IPS-11a (cell line): Measurements from ENCODE around the gene OR5T1.

Source experiments
- H3K4me3 ChIP-seq: one replicate; pipeline ENCODE4 v1.5.1; 2013; ENCODE audit warnings: low read depth, low read length, control low read depth

The OR5T1 gene

DNA sequence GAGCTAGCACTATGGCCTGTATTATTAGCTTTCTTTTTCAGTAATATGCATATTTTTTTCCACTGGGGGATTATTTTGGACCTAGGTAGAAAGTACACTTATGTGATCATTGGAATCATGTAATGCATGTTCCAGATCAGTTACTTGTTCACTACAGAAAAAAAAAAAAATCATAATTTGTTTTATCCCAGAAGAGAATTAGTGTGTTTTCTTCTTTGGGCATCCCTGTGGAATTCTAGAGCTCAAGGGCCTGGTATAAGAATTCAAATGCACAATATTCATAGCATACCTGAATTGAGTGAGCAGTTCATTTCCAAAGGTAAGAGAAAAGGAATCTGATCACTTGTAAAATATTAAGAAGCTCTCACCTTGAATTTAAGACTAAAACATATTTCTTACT is at the start of gene OR5T1:
Gene OR5T1, plus strand, starts transcription at position 301 of the 400 bp plus-strand sequence. CDS start 1,485 bp downstream, outside the sequence.
- no peak within 1 kb of the TSS for H3K4me3 ChIP-seq

DNA sequence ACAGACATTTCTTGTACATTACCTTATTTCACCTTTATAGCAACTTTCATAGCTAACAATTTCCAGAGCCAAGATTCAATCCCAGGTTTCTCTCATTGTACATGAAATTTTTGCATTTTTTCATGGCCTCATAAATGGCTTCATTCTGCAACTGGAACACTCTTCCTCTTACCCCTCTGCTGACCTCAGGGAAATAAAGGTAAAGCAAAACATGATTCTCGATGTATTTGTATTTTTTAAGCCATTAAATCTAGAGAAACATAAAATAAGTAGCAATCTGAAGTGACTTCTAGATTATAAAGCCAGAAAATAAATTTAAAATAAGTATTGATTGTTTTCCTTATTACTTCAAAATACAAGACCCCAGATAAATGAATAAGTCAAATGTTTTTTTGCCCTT is 39.8 kb upstream of the OR5T1 start, which contains the start of gene OR5T2:
Gene OR5T2, minus strand, starts transcription at position 101 of the 400 bp plus-strand sequence. CDS start 1,193 bp downstream, outside the sequence.
- H3K4me3 ChIP-seq, result no peak within 1 kb of the TSS

DNA sequence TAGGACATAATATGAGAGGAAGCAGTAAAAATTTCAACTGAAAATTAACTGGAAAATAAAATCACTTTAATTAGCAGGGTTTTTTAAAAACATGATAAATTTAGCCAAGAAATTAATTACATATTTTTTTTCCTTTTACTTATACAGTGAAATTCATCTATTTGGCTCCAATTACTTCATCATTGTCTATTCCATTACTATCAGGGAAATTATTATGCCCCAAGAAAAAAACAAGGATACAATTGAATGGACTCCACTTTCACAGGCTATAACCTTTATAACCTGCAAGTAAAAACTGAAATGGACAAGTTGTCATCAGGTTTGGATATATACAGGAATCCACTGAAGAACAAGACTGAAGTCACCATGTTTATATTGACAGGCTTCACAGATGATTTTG is 22.0 kb upstream of the OR5T1 start, which contains the start of gene OR5T3:
Gene OR5T3, plus strand, starts transcription at position 301 of the 400 bp plus-strand sequence. Its CDS starts 0 bp downstream, at position 301.
- no peak within 1 kb of the TSS for H3K4me3 ChIP-seq

DNA sequence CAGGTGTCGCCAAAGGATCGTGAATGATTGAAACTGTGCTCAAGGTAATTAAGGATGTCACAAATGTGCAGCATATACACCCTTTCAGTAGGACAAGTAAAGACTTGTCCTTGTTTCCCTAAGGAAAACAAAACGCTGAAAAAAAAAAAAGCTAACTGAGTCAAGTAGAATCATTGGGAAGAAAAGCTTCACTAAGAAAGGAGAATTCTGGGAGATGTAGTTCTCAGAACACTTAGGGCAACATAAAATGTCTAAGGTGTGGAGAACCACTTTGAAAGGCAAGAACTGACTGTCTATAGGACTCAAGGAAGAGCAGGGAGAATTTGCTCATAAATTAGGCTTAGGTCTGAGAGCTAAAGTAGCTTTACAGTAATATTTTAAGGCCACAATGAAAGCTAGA is 2.9 kb upstream of the OR5T1 start:
- no peak overlapping the region for H3K4me3 ChIP-seq

DNA sequence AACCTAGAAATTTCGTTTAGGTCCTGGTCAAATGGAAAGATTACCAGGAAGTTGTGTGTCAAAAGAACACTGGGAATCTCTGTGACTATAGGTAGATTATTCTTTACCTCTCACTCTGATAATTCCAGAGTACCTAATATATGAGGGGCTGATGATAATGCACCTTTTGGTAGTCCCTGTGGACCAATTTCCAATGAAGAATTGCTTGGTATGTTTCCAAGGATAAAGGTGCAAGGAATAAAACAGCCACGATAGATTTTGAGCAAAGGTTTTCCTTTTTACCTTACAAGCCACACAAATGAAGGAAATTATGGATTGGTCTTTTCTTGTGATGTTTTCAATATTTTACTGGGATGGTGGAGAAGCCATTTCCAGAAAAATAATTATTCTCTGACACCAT is 18.2 kb downstream of the OR5T1 start, which contains the start of gene OR8H1:
Gene OR8H1, minus strand, starts transcription at position 101 of the 400 bp plus-strand sequence. CDS start 1,192 bp downstream, outside the sequence.
- no peak within 1 kb of the TSS for H3K4me3 ChIP-seq

DNA sequence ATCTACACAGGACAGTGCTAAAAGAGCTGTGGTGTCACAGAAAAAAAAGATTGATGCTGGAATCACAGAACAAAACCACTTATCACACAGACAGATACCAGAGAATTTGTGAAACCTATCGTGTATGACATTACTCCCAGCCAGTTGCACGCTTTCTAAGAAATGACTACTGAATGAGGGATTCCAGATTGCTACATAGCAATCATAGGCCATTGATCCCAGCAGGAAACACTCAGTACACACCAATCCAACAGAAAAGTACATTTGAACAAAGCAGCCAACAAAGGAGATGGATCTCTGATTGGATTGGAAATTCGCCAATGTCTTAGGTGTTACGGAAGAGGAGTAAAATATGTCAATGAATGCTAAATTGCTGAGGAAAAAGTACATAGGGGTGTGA is 22.9 kb downstream of the OR5T1 start:
- H3K4me3 ChIP-seq, result no peak overlapping the region

DNA sequence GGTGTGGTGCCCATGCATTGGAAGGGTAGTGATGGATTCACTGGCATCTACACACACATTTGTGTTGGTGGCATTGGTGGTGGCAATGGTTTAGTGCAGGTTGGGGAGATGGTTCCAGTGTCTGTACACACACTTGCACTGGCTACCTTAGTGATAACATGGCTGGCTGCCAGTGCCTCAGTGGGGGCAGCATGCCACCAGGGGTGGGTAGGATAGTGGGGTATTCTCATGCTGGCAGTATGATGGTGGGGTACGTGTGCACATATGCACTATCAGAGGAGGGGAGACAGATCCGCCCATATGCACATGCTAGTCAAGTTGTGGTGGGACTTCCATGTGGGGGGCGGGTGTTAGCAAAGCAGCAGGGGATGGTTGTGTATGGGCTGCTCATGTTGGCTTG is 33.9 kb downstream of the OR5T1 start:
- H3K4me3 ChIP-seq, result no peak overlapping the region

DNA sequence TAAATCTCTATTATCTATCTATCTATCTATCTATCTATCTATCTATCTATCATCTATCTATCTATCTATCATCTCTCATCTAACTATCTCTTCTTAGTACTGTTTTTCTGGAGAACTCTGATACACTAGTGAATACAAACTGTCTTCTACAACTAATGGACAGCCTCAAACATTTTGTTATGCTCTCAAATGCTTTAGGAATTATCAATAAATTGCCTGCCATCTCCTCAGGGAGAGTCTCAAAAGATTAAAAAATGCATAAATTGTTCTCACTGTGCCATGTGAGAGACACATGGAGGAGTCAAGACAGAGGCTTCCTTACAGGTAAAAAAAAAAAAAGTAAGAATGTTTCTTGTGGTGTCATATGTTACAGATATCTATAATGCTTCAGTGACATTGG is 40.9 kb downstream of the OR5T1 start, which contains the start of gene OR8K3:
Gene OR8K3, plus strand, starts transcription at position 301 of the 400 bp plus-strand sequence. CDS start 3,163 bp downstream, outside the sequence.
- H3K4me3 ChIP-seq, result no peak within 1 kb of the TSS
